Fibroblast of skin of right biceps (primary cell): ENCODE measurements around the gene FCAR.
"Not testable (repeated sequence)": the region's sequence is repeated elsewhere in the genome, so short reads cannot be mapped to it uniquely, and the experiment has no call there.

Experiments used
- DNase-seq: peaks from one replicate; pipeline ENCODE4 v3.0.0-alpha.2; 2013

Gene FCAR

DNA sequence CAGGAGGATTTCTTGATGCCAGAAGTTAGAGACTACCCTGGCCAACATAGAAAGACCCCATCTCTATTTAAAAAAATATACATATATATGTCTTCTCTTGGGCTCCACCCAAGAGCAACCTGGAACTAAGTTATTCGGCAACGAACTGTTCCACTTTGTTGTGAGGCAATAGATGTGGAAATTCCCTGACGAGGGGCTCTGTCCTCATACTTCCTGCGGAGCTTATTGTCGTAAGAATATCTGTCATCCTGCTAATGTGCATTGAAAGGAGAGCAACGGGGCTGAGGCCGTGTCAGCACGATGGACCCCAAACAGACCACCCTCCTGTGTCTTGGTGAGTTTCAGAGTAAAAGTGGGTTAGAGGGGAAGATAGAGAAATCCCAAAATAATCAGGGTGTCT lies at the start of gene FCAR:
TSS of gene FCAR (plus strand) at position 246 of the 400 bp plus-strand sequence. CDS start at position 301, 55 bp downstream.
- no peak for DNase-seq

GRCh38 chr19:54824416-54824815 lies 49.6 kb upstream of the FCAR start:
- DNase-seq, result not testable (repeated sequence)

DNA sequence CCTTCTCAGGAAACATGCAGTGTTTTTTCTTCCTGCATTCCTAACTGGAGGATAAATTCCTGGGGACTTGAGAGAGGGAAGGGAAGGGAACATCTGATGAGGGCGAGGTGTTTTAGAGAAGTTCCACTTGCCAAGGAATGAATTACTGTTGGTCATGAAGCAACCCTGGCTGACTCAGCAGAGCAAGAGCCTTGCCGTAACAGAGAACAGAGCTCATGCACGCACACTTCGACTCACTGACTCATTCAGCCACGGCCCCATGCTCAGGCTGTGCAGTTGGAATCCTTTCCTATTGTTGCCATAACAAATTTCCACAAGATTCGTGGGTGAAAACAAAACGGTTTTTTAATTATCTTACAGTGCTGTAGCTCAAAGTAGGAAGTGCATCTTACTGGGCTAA lies 48.7 kb upstream of the FCAR start:
- DNase-seq, result not testable (repeated sequence)

- not testable (repeated sequence) for DNase-seq
These were observed 46.0 kb upstream of the FCAR start for GRCh38 chr19:54828064-54828463.

- DNase-seq, result not testable (repeated sequence)
These were observed 41.5 kb upstream of the FCAR start, which contains the start of gene KIR2DS4 for GRCh38 chr19:54832496-54832895. Gene KIR2DS4, plus strand, starts transcription at chr19:54832676.

- not testable (repeated sequence) for DNase-seq
These were observed 38.9 kb upstream of the FCAR start for GRCh38 chr19:54835126-54835525.

GRCh38 chr19:54837522-54837921 lies 36.5 kb upstream of the FCAR start:
- DNase-seq, result not testable (repeated sequence)

DNA sequence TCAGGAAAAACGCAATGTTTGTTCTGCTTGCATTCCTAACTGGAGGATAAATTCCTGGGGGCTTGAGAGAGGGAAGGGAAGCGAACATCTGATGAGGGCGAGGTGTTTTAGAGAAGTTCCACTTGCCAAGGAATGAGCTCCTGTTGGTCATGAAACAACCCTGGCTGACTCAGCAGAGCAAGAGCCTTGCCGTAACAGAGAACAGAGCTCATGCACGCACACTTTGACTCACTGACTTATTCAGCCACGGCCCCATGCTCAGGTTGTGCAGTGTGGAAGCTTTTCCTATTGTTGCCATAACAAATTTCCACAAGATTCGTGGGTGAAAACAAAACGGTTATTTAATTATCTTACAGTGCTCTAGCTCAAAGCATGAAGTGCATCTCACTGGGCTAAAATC lies 30.9 kb upstream of the FCAR start:
- not testable (repeated sequence) for DNase-seq

GRCh38 chr19:54850061-54850640 lies 23.9 kb upstream of the FCAR start, which contains the start of gene KIR3DL2:
Gene KIR3DL2, plus strand, starts transcription at chr19:54850443. Its CDS starts 33 bp downstream, at chr19:54850476.
- not testable (repeated sequence) for DNase-seq

DNA sequence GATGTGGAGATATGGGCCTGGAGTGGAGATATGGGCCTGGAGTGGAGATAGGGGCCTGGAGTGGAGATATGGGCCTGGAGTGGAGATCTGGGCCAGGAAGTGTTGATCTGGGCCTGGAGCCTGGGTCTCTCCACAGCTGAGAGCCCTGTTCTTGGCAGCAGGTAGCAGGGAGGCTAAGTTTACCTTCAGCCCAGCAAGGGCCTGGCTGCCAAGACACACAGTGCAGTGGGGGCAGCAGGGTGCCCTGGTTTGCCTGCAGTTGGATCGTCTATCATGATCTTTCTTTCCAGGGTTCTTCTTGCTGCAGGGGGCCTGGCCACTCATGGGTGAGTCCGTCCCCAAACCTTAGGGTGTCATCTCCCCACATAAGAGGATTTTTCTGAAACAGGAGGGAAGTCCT lies 23.1 kb upstream of the FCAR start:
- DNase-seq, result no peak

- no peak for DNase-seq
These were observed 22.7 kb upstream of the FCAR start for GRCh38 chr19:54851353-54851752.

DNA sequence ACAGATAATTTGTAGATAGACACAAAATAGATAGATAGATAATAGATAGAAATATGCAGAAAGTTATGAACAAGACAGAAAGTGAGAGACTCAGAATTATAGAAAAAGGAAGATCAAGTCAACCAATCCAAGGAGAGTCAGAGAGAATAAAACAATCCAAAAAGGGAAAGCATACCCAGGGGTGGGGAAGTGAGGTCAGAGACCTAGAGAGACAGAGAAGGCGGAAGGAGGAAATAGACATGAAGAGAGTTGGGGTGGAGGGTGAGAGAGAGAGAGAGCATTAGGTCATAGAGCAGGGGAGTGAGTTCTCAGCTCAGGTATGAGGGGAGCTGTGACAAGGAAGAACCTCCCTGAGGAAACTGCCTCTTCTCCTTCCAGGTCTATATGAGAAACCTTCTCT lies 18.8 kb upstream of the FCAR start:
- DNase-seq, result not testable (repeated sequence)

GRCh38 chr19:54858476-54858875 lies 15.6 kb upstream of the FCAR start:
- DNase-seq, result not testable (repeated sequence)

- not testable (repeated sequence) for DNase-seq
These were observed 14.6 kb upstream of the FCAR start for GRCh38 chr19:54859421-54859820.

GRCh38 chr19:54863459-54863858 lies 10.6 kb upstream of the FCAR start:
- not testable (repeated sequence) for DNase-seq

DNA sequence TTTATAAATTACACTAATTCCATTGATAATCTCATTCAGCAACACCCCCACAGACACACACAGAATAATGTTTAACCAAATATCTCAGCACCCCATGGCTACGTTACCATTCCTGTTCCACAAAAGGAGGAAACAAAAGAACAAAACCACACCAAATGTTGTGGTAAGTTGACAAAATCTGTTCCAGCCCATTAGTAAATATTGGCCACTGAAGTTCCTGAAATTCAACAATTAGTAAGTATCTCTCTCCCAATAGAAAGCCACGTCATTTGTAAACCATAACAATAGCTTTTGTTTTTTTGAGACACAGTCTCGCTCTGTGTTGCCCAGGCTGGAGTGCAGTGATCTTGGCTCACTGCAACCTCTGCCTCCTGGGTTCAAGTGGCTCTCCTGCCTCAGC lies 2.3 kb upstream of the FCAR start:
- no peak for DNase-seq

- DNase-seq, result no peak
These were observed 1.5 kb downstream of the FCAR start for GRCh38 chr19:54875506-54875905.

DNA sequence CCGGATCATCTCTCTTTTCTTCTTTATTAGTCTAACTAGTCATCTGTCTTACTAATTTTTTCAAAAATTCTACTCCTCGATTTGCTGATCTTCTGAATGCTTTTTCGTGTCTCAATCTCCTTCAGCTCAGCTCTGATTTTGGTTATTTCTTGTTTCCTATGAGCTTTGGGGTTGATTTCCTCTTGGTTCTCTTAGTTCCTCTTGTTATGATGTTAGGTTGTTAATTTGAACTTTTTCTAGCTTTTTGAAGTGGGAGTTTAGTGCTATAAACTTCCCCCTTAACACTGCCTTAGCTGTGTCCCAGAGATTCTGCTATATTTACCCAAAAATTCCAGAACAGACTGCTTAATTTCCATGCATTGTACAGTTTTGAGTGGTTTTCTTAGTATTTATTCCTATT lies 3.4 kb downstream of the FCAR start:
- no peak for DNase-seq

- DNase-seq, result no peak
These were observed 7.8 kb downstream of the FCAR start for GRCh38 chr19:54881884-54882283.

DNA sequence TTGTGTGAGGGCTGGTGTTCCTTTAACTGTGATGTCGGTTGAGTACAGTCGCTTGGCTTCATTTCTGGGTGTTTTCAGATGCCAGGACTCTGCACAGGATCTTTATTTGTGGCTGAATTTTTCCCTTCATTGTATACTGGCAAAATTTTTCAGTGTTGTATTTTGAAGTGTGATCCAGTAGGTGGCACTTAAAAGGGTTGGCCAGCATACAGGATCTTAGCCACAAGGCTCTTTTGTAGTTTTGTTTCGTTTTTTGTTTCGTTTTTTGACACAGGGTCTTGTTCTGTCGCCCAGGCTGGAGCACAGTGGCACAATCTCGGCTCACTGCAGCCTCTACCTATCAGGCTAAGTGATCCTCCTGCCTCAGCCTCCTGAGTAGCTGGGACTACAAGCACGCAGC lies 8.7 kb downstream of the FCAR start:
- DNase-seq, result no peak

- no peak for DNase-seq
These were observed 9.2 kb downstream of the FCAR start for GRCh38 chr19:54883228-54883627.

DNA sequence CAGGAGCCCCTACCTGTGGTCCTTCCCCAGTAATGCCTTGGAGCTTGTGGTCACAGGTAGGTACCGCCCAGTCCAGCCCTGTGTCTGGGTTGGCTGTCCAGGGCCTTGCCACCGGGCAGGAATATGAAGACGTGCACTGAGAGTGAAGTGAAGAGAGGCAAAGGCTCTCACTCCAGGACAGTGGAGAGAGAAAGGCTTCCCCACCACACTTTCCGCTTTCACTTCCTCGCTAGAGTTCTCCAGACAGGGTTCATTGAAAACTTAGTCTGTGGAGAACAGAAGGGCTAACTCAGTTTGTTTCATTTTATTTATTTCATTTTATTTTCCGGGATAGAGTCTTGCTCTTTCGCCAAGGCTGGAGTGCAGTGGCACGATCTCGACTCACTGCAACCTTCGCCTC lies 14.2 kb downstream of the FCAR start:
- no peak for DNase-seq

DNA sequence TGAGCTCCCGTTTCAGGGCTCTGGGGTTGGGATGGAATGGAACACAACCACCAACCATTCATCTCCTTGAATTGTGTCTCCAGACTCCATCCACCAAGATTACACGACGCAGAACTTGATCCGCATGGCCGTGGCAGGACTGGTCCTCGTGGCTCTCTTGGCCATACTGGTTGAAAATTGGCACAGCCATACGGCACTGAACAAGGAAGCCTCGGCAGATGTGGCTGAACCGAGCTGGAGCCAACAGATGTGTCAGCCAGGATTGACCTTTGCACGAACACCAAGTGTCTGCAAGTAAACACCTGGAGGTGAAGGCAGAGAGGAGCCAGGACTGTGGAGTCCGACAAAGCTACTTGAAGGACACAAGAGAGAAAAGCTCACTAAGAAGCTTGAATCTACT lies 15.5 kb downstream of the FCAR start:
- no peak for DNase-seq

DNA sequence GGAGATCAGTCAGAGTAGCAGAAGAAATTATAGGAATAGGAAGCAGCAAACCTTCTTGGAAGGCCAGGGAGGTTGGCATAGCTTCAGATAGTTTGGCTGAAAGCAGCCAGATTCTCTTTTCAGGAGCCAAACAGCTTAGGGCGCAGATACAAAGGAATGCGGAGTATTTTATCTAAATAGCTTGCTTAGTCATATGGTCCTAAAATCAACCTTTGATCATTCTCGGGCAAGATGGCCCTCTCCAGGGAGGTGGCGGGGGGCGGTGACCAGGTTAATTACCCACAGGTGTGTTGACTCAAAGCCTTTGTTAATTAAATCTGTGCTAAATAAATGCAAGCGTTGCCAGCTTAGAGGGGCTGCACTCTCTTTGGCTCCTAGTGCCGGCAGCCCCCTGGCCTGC lies 19.4 kb downstream of the FCAR start:
- DNase-seq, result no peak

DNA sequence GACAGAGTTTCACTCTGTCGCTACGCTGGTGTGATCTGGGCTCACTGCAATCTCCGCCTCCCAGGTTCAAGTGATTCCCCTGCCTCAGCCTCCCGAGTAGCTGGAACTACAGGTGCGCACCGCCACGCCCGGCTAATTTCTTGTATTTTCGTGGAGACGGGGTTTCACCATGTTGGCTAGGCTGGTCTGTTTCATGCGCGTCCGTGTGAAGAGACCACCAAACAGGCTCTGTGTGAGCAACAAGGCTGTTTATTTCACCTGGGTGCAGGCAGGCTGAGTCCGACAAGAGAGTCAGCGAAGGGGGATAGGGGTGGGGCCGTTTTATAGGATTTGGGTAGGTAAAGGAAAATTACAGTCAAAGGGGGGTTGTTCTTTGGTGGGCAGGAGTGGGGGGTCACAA lies 20.1 kb downstream of the FCAR start:
- not testable (repeated sequence) for DNase-seq
